ENCODE results near the gene CNN1.
"Not testable (repeated sequence)": the region's sequence is repeated elsewhere in the genome, so short reads cannot be mapped to it uniquely, and the experiment has no call there.

CNN1 gene

DNA sequence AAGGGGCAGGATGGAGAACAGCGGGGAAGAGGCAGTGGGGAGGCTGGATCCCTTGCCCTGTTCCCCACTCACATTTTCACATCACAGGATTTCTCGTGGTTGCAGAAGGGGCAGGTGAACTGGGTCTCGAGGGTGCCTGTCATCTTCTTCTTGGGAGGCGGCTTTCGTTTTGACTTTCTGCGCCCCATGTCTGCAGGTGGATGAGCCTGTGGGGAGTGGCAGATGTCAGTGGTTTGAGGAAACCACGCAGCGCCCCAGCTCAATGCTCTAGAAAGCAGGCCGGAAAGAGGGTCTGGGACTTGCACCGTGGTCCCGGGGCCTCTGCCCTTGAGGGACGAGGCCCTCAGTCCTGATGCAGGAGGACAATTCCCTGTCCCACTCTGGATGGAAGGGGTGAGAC is 15.5 kb downstream of the CNN1 start:
- H3K4me3 ChIP-seq (ENCODE audit: low read length), result no peak overlapping the region
- TF ChIP-seq, protein P1, sequence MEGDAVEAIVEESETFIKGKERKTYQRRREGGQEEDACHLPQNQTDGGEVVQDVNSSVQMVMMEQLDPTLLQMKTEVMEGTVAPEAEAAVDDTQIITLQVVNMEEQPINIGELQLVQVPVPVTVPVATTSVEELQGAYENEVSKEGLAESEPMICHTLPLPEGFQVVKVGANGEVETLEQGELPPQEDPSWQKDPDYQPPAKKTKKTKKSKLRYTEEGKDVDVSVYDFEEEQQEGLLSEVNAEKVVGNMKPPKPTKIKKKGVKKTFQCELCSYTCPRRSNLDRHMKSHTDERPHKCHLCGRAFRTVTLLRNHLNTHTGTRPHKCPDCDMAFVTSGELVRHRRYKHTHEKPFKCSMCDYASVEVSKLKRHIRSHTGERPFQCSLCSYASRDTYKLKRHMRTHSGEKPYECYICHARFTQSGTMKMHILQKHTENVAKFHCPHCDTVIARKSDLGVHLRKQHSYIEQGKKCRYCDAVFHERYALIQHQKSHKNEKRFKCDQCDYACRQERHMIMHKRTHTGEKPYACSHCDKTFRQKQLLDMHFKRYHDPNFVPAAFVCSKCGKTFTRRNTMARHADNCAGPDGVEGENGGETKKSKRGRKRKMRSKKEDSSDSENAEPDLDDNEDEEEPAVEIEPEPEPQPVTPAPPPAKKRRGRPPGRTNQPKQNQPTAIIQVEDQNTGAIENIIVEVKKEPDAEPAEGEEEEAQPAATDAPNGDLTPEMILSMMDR (IDR thresholded peaks at IDR 0.05; ENCODE audit: insufficient read depth, low read depth, low read length, missing control alignments), result no peak
- DNase-seq (ENCODE audit: low read depth), result no peak

DNA sequence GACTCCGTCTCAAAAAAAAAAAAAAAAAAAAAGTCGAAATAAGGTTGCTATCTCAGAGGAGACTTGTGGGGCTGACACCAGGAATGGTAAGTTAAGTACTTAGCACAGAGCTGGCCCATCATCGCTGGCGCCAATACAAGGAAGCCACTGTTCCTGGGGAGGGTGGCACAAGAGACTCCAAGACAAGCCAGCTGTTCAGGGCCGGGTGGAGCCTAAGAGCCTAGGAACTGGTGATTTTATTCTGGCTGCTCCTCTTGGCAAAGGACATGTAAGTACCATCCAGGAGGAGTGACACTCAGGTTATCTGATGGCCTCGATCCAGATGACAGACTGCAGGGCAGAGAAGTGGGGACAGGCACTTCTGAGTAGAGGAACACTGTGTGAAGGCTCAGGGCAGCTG is 16.6 kb downstream of the CNN1 start:
- H3K4me3 ChIP-seq (ENCODE audit: low read length), result no peak overlapping the region
- DNase-seq (ENCODE audit: low read depth), result no peak
- TF ChIP-seq, protein P1 (IDR thresholded peaks at IDR 0.05; ENCODE audit: insufficient read depth, low read depth, low read length, missing control alignments), result no peak

DNA sequence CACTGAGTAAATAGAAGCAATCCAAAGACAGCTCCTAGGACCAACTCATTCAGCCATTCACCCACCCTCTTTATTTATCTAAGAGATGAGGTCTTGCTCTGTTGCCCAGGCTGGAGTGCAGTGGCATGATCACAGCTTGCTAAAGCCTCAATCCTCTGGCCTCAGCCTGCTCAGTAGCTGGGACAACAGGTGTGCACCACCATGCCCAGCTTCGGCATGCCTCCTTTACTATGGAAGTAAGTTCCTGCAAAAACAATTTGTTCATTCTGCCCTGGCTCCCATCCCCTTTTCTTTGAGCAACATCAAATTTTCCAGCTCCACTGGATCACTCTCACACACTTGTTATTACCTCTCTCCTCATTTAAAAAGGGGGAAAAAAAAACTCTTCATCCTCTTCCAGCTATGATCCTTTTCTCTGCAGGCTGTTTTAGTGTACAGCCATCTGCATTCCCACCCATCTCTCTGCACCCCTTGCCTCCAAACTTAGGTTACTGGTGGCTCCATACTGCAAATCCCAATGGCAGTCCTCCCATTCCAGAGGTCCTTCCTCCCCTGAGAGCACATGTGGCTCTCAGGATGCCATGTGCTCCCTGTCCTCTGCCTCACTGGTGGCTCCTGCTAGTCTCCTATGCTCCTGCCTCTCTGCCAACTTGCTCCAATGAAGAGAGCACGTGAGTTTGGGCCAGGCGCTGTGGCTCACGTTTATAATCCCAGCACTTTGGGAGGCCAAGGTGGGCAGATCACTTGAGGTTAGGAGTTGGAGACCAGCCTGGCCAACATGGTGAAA is 18.2 kb downstream of the CNN1 start:
- DNase-seq (ENCODE audit: low read depth), result no peak
- no peak overlapping the region for H3K4me3 ChIP-seq (ENCODE audit: low read length)
- TF ChIP-seq, protein P1 (IDR thresholded peaks at IDR 0.05; ENCODE audit: insufficient read depth, low read depth, low read length, missing control alignments), result no peak

DNA sequence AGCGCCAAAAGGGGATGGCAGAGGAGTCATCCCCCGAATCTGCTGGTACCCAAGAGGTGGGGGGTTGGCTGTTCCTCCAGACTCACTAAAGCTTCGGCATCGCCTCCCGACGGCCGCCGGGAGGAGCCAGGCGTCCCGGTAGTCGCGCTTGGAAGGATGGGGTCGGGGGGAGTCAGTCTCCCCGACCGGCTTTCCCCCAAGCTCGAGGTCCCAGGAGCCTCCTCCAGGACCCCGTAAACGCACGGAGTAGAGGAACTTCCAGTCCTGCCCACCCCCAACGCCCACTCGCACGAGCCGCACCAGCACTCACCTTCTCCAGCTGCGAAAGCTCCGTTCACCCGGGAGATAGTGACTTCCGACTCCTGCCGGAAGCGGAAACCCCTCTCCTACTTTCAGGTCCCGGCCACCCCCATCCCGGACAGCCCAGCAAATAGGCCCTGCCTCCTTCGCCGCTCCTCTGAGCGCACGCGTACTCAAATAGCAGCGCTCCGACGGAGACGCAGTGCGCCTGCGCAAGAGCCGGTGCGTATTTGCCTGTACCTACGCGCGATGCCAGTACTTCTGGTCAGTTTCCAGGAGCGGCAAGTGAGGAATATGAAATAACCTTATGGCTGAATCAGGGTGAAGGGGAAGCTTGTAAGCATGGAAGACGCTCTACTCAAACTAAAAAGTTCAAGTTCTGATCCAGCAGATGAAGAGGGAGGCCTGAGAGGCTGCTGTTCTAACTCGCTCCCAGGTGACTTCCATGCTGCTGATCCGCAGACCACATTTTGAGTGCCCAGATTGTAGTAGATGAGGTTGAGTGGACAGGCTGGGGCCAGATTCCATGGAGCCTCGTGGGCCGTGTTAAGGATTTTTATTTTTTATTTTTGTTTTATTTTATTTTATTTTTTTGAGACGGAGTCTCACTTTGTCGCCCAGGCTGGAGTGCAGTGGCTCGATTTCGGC is 20.5 kb downstream of the CNN1 start, which contains the start of gene ELOF1:
Gene ELOF1, minus strand, starts transcription at position 350 of the 948 bp plus-strand sequence. CDS start 4,883 bp downstream, outside the sequence.
- peak within 1 kb of the TSS; percentile 95 for H3K4me3 ChIP-seq (ENCODE audit: low read length)
- DNase-seq (ENCODE audit: low read depth), result peak; percentile 99
- TF ChIP-seq, protein P1 (IDR thresholded peaks at IDR 0.05; ENCODE audit: insufficient read depth, low read depth, low read length, missing control alignments), result peak; percentile 36

DNA sequence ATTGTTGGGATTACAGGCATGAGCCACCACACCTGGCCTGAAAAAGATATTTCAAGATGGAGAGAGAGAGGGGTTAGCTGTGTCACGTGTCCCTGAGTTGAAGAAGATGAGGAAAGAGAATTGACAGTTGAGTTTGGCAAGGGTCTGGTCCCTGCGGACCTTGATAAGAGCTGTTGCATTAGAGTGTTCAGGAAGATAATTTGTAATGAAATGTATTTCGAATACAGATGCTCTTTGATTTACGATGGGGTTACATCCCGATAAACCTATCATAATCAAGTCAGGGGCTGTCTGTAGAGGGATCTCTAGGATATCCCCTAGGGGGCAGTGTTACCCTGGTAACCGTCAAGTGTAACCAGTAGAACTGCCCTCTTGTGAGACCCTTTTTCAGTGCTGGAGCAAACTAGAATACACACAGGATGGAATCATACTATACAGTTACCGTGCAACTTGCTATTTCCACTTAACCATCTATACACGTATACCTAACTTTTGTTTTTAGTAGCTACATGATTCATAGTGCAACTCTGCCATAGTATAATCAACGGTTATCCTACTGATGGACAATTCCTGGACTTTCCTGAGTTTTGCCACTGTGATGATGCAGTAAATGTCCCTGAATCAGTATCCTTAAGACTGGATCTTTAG is 21.9 kb downstream of the CNN1 start:
- no peak overlapping the region for H3K4me3 ChIP-seq (ENCODE audit: low read length)
- peak; percentile 73 for DNase-seq (ENCODE audit: low read depth)
- TF ChIP-seq, protein P1 (IDR thresholded peaks at IDR 0.05; ENCODE audit: insufficient read depth, low read depth, low read length, missing control alignments), result peak; percentile 72

DNA sequence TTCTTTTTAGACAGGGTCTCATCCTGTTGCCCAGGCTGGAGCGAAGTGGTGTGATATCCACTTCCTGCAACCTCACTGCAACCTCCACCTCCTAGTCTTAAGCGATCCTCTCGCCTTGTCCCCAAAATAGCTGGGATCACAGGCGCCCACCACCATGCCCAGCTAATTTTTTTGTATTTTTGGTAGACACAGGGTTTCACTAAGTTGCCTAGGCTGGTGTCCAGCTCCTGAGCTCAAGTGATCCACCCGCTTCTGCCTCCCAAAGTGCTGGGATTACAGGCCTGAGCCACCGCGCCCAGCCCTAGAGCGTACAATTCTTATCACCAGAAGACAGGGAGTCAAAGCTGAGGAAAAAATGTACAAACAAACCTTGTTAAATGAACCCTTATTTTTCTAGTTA is 24.9 kb downstream of the CNN1 start:
- DNase-seq (ENCODE audit: low read depth), result no peak
- no peak overlapping the region for H3K4me3 ChIP-seq (ENCODE audit: low read length)
- TF ChIP-seq, protein P1 (IDR thresholded peaks at IDR 0.05; ENCODE audit: insufficient read depth, low read depth, low read length, missing control alignments), result no peak

DNA sequence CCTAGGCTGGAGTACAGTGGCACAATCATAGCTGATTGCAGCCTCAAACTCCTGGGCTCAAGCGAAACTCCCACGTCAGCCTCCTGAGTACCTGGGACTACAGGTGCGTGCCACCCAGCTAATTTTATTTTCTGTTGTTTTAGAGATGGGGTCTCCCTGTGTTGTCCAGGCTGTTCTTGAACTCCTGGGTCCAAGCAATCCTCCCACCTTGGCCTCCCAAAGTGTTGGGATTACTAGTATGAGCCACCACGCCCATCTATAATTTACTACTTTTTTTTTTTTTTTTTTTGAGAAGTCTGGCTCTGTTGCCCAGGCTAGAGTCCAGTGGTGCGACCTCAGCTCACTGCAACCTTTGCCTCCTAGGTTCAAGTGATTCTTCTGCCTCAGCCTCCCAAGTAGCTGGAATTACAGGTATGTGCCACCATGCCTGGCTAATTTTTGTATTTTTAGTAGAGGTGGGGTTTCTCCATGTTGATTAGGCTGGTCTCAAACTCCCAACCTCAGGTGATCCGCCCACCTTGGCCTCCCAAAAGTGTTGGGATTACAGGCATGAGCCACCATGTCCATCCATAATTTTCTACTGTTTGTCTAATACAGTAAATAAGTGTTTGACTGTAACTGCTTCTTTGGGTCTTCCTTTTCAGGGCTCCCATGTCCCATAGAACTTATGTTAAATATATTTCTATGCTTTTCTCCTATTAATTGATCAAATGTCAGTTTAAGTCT is 25.6 kb downstream of the CNN1 start:
- not testable (repeated sequence) for DNase-seq (ENCODE audit: low read depth); H3K4me3 ChIP-seq (ENCODE audit: low read length)

DNA sequence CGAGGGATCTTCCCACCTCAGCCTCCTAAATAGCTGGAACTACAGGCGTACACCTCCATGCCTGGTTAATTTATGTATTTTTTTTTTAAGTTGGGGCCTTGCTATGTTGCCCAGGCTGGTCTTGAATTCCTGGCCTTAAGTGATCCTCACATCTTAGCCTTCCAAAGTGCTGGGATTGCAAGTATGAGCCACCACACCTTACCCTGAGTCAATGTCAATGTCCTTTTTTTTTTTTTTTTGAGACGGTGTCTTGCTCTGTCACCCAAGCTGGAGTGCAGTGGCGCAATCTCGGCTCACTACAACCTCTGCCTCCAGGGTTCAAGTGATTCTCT is 27.0 kb downstream of the CNN1 start:
- DNase-seq (ENCODE audit: low read depth), result not testable (repeated sequence)

More for the DNA sequence above, 27.0 kb downstream of the CNN1 start:
- H3K4me3 ChIP-seq (ENCODE audit: low read length), result not testable (repeated sequence)
